Measurements from ENCODE around the gene TM9SF1.

The TM9SF1 gene

DNA sequence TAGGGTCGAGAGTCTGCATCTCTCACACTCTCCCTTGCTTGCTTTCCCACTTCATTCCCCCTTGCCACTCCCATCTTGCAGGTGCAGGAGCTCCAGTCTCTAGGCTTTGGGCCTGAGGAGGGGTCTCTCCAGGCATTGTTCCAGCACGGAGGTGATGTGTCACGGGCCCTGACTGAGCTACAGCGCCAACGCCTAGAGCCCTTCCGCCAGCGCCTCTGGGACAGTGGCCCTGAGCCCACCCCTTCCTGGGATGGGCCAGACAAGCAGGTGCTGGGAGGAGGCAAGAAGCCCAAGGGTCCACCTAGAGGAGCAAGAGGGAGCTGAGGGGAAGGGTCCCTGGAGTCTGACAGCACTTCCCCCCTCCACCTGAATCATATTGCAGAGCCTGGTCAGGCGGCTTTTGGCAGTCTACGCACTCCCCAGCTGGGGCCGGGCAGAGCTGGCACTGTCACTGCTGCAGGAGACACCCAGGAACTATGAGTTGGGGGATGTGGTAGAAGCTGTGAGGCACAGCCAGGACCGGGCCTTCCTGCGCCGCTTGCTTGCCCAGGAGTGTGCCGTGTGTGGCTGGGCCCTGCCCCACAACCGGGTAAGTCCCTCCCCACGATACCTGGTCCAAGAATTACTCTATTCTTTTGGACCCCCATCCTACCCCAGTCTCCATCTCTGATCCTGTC lies 43.7 kb downstream of the TM9SF1 start:
- no peak for DNase-seq (ENCODE audit: low read depth)

DNA sequence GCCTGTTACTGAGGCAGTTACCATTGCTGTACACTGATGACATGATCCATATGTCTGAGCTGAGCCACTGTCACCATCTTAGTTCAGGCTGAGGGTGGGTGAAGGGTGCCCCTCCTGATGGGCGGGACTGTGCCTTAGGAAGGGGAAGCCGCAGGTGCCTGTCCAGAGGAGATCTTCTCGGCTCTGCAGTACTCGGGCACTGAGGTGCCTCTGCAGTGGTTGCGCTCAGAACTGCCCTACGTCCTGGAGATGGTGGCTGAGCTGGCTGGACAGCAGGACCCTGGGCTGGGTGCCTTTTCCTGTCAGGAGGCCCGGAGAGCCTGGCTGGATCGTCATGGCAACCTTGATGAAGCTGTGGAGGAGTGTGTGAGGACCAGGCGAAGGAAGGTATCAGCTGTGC lies 44.2 kb downstream of the TM9SF1 start:
- DNase-seq (ENCODE audit: low read depth) = no peak

DNA sequence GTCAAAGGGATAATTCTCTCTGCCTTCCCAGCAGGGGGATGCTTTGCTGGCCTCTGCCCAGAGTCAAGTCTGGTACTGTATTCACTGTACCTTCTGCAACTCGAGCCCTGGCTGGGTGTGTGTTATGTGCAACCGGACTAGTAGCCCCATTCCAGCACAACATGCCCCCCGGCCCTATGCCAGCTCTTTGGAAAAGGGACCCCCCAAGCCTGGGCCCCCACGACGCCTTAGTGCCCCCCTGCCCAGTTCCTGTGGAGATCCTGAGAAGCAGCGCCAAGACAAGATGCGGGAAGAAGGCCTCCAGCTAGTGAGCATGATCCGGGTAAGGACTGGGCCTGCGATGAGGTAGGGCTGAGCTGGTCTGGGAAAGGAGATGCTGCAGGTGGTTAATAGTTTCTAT lies 44.7 kb downstream of the TM9SF1 start:
- DNase-seq (ENCODE audit: low read depth) = no peak

DNA sequence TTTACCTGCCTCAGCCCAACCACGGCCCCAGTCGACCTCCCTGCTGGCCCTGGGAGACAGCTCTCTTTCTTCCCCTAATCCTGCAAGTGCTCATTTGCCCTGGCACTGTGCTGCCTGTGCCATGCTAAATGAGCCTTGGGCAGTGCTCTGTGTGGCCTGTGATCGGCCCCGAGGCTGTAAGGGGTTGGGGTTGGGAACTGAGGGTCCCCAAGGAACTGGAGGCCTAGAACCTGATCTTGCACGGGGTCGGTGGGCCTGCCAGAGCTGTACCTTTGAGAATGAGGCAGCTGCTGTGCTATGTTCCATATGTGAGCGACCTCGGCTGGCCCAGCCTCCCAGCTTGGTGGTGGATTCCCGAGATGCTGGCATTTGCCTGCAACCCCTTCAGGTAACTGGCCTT lies 45.2 kb downstream of the TM9SF1 start:
- no peak for DNase-seq (ENCODE audit: low read depth)

DNA sequence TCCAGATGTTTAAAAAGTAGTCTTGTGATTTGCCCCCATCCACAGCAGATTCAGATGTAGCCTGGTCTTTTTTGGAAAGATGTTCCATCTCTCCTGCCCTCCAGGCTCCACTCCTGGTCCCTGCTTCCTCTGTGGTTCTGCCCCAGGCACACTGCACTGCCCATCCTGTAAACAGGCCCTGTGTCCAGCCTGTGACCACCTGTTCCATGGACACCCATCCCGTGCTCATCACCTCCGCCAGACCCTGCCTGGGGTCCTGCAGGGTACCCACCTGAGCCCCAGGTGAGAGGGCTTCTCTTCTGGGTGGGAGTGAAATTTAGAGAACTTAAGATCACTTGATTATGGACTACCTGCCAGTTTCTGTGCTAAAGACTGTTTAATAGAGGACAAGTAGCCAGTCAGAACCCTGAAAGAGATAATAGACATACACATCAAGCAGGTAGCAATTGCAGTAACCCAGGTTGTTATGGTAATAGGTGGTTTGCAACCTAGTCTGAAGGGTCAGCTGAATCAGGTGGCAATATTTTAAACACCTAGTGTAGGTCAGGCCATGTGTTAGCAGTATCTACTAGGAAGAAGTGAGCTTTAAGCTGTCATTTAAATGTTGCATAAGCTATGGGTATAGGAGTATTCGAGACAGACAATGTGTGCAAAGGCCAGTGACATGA lies 45.8 kb downstream of the TM9SF1 start:
- no peak for DNase-seq (ENCODE audit: low read depth)

DNA sequence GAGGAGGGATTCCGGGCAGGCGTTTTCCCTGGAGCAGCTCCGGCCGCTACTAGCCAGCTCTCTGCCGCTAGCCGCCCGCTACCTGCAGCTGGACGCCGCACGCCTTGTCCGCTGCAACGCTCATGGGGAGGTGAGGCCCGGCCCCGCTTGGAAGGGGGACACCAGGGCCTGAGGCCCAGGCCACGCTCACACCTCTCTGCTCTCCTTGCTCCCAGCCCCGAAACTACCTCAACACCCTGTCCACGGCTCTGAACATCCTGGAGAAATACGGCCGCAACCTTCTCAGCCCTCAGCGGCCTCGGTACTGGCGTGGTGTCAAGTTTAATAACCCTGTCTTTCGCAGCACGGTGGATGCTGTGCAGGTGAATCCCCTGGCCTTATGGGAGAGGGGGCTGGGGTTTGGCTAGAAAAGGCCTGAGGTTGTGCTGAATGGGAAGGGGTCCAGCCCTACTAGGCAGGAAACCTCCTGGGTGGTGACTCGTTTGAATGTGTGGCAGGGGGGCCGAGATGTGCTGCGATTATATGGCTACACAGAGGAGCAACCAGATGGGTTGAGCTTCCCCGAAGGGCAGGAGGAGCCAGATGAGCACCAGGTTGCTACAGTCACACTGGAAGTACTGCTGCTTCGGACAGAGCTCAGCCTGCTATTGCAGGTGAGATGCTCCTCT lies 47.3 kb downstream of the TM9SF1 start:
- DNase-seq (ENCODE audit: low read depth) = no peak

DNA sequence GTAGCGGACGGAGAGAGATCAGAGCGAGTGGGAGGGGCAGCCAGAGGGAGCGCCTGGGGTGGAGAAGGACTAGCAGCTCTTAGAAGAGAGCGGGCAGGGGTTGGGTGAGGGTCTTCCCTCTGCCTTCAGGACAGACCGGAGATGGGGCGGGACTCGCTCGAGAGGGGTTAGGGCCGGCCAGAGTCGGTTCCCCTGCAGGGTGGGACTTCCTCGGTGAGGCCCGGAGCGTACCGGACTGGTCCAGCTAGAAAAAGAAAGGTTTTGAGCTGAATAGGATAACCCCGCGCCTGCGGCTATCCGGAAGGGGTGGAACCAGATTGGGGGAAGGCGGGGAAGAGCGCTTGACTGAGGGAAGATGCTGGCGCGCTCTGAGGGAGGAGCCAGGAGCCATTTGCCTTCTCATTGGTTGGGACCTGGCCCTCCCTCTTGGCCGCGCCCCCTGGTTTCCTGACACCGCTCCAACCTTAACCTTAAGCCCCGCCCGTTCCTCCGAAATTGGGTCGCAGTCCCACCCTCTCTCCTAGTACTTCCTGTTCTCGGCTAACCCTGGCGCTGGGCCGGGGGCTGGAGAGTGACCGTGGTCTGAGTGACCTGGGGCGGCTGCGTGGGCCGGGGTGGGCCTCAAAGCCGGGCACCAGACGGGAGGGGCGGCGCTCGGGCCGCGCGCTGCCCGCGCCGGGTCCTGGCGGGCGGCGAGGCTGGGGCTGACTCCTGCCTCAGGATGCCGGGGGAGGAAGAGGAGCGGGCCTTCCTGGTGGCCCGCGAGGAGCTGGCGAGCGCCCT lies 48.1 kb downstream of the TM9SF1 start, which contains the start of gene RNF31:
RNF31 (plus strand) TSS at position 521 of the 783 bp plus-strand sequence; CDS start at position 722, 201 bp downstream.
- peak; percentile 96 for DNase-seq (ENCODE audit: low read depth)

DNA sequence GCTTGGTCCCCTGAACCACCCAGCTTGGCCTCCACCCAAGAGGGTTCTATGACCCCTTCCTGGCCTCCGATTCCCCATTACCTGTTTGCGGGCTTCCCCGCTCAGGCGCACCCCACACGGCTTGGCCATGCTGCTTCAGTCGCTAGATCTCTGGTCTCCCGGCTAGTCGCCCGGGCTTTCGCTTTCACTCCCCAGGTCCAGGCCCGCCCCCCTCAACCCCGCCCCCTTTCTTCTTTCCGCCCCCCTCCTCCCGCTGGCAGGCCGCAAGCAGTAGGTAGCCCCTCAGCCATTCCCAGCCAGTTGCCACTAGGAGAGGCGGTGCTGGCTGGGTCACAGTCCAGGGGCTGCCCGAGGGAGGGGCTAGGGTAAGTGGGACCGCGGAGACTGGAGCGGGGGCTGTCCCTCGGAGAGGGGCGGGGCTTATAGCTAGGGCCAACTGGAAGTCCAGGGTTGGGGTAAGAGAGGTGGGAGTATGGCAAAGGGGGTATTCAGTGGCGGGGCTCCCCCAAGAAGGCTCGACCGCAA lies 48.7 kb downstream of the TM9SF1 start, which contains the start of gene PSME2:
PSME2 (minus strand) TSS at position 158 of the 525 bp plus-strand sequence; CDS start at position 129, 29 bp downstream.
- DNase-seq (ENCODE audit: low read depth) = peak; percentile 75

DNA sequence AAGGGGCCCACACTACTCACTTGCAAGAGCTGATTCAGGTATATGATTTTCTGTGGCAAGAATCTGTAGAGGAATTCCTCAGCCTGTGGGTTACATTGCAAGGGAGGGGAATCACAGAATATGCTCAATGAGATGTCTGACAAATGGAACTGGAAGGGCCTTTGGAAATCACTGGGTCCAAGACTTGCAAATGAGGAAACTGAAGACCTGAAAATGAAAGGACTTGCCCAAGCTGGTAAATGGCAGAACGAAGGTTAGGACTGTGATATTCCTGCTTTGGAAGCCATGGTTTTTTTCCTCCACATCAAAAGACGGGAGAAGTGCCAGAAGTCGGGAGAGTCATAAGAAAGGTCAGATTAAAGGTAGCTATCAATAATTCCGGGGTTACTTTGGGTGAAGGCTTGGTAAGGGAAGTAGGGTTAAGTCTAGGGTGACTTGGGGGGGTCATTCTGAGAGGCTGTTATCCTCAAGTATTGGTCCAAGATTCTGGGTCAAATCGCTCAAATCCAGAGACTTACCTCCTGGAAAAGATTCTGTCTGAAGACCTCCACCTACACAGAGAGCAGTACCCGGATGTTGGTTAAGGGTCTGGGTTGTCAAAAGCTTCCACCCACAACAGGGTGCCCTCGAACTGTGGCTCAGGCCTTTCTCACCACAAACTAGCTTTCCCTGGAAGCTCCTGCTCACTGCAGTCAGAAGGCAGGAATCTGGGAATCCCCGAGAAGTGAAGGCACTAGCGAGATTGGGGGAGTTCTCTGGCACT lies 49.4 kb downstream of the TM9SF1 start:
- no peak for DNase-seq (ENCODE audit: low read depth)

DNA sequence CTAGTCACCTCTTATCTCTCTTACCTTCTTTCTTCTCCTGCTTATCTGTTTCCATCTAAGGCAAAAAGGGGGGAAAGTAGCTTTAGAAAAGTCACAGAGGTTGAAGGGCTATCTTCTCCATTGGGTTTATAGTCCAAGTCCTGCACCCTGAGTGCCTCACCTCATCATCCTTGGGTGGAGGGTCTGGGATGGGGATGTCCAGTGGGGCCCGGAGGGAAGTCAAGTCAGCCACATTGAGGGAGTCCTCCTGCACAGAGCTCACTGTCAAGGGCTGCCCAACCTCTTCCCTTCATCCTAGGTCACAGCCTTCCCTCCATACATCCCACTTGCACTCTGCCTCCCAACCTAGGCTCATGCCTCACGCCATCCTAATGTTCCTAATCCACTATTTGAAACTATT lies 50.0 kb downstream of the TM9SF1 start:
- DNase-seq (ENCODE audit: low read depth) = no peak

DNA sequence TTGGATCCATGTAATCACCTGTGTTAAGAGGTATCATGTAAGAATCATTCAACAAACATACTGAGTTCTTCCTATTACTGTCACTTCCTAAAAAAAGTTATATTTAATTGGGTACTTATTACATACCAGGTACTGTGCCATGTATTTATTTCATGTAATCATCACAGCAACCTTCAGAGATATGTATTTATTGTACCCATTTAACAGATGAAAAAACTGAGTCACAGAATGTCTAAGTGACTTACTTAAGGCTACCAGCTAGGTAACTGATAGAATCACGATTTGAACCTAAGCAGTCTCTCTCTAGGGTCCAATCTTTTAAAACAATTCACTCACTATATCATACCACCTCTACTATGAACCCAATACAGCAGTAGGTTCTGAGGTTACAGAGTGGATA lies 50.8 kb downstream of the TM9SF1 start:
- no peak for DNase-seq (ENCODE audit: low read depth)

DNA sequence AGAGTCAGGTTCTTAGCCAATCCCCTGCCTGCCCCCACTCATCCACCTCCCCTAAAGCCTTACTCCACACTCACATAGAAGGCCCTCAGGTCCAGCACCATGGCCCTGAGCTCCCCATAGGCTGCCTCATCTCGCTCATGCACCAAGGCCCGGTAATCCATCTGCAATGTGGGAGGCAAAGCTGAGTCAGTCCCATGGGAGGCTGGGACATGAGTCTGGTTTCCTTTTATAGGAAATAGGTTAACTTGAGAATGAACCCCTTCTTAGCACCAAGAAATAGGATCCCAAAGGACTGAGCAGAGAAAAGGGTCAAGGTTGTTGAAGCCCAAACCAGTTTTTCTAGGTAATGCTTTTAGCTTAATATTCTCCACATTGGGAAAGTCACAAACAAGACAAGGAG lies 51.7 kb downstream of the TM9SF1 start:
- DNase-seq (ENCODE audit: low read depth) = no peak

DNA sequence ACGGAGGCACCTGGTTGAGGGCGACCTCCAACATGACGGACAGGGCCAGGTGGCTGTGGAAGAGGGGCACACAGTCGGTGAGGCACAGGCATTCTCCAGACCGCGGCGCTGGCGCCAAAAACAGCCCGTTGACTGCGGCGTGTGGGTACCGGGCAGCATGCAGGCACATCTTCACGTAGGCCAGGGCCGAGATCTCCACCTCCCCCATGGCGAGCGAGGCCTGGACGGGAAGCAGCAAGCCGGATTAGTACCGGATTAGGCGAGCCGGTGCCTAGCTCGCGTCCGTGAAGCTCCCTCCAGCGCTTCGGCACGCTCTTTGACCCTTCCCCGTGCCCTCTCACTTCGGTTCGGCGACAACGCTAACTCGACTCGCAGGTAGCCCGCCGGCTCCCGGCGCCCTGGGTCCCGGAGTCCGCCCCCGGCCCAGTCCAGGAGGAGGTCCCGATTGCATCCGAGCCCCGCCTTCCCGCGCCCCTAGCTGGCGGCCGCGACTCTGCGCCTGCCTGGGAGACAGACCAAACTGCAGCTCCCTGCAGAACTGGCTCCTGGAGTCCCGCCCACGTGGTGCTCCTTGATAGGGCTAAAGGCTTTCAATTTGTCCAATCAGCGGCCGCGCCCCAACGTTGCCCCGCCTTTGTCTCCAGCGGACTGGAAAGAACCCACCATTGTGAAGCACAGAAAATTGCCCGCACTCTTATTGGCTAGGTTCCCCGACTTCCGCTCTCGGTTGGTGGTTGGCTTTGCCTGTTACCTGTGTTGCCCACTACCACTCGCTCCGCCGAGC lies 54.0 kb downstream of the TM9SF1 start, which contains the start of gene EMC9:
EMC9 (minus strand) TSS at position 495 of the 784 bp plus-strand sequence; CDS start at position 208, 287 bp downstream.
- peak; percentile 99 for DNase-seq (ENCODE audit: low read depth)

DNA sequence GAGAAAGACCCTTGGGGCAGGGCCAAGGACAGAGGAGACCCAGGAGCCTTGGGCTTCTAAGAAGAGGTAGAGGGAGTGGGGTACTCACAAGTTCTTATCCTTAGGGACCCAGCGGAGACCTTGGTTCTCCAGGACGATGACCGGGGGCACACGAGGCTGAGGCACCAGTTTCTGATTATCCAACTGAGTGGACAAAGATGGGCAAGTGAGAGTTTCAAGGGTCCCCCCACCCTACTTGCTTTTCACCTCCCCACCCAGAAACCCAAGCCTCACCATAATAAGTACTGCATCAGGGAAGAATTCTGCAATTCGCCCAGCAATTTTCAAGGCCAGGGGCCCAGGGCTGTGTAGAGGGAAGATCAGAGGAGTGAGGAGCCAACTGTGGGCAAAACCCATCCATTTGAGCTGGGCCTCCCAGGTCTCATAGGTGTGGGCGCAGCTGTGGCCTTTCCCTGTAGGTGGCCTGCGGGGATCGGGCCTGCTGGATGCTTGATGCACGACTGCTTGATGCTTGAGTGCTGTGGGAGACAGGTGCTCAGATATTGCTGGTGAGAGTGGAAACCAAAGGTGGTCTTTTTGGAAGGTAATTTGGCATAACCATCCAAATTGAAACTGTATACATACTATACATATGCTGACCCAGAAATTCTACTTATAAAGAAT lies 55.8 kb downstream of the TM9SF1 start:
- no peak for DNase-seq (ENCODE audit: low read depth)

Data from activated gamma-delta T cell treated with anti-CD3 and anti-CD28 coated beads, Interleukin-2, amount 50 U/mL, for 16 hours (primary cell).